PC-9 (cell line): ENCODE results near the gene BPIFB1. TPM values are rescaled to one million over a fixed set of nuclear protein-coding genes. Genes with fewer than 3 reads are reported as not detected.

Source experiments
- BruUV-seq: library from RNA; stranded (reverse); fragments of 400-500 nt; replicated peaks from 2 replicates; lab custom pipeline; 2021; lab: Mats Ljungman, UMichigan
- CTCF ChIA-PET: fragments of 300-600 bp; sonication (Branson Sonifier 250); formaldehyde crosslinking; loops from one replicate; lab custom pipeline; 2022; ENCODE audit warnings: antibody characterized with exemption; lab: Charles Lee
- POLR2A ChIA-PET: fragments of 300-600 bp; sonication (Branson Sonifier 250); formaldehyde crosslinking; loops from one replicate; lab custom pipeline; 2022; ENCODE audit warnings: antibody characterized with exemption; ENCODE audit not compliant: unreplicated experiment; lab: Charles Lee
- DNase-seq, 2 experiments: peaks; one replicate each; pipeline versions ENCODE4 v3.0.0 to v3.0.0-alpha.2; 2015 to 2022; ENCODE audit warnings: mixed read lengths in 1 of 2
- H2AFZ ChIP-seq: fragments of 200-600 bp; sonication (generic); 2 replicates; pipeline ENCODE4 v1.8.1; 2017; ENCODE audit warnings: antibody characterized with exemption
- H3F3A ChIP-seq: fragments of 200-600 bp; sonication (generic); 2 replicates; pipeline ENCODE4 v1.8.1; 2017; ENCODE audit warnings: antibody characterized with exemption, mild to moderate bottlenecking, low read depth; ENCODE audit not compliant: insufficient read depth
- H3K27ac ChIP-seq: fragments of 200-600 bp; sonication (generic); 2 replicates; pipeline ENCODE4 v1.6.1; 2016; ENCODE audit warnings: mixed run types
- H3K27me3 ChIP-seq: fragments of 200-600 bp; sonication (generic); 2 replicates; pipeline ENCODE4 v1.6.1; 2016; ENCODE audit warnings: low read depth, mixed run types; ENCODE audit not compliant: insufficient read depth
- H3K36me3 ChIP-seq: fragments of 200-600 bp; sonication (generic); 2 replicates; pipeline ENCODE4 v1.6.1; 2016; ENCODE audit warnings: low read depth, mixed run types
- H3K4me1 ChIP-seq: fragments of 200-600 bp; sonication (generic); replicated peaks from 2 replicates; pipeline ENCODE4 v1.6.1; 2016; ENCODE audit warnings: mixed run types; ENCODE audit not compliant: insufficient read depth
- H3K4me2 ChIP-seq: fragments of 200-600 bp; sonication (generic); 2 replicates; pipeline ENCODE4 v1.6.1; 2017; ENCODE audit warnings: mixed run types
- H3K4me3 ChIP-seq: fragments of 200-600 bp; sonication (generic); 2 replicates; pipeline ENCODE4 v1.6.1; 2016; ENCODE audit warnings: mixed run types
- H3K79me2 ChIP-seq: fragments of 200-600 bp; sonication (generic); 2 replicates; pipeline ENCODE4 v1.6.1; 2017; ENCODE audit warnings: low read depth, mixed run types
- H3K9me2 ChIP-seq: fragments of 200-600 bp; sonication (generic); 2 replicates; pipeline ENCODE4 v1.8.1; 2017; ENCODE audit warnings: mild to moderate bottlenecking; ENCODE audit not compliant: insufficient read depth
- H3K9me3 ChIP-seq: fragments of 200-600 bp; sonication (generic); 2 replicates; pipeline ENCODE4 v1.8.1; 2016; ENCODE audit warnings: low read depth; ENCODE audit not compliant: insufficient read depth
- H4K20me1 ChIP-seq: fragments of 200-600 bp; sonication (generic); 2 replicates; pipeline ENCODE4 v1.8.1; 2017; ENCODE audit not compliant: insufficient read depth
- CTCF ChIP-seq: fragments of 200-600 bp; sonication (generic); conservative IDR thresholded peaks from 2 replicates; pipeline ENCODE4 v1.6.1; 2017; ENCODE audit warnings: mixed run types, antibody characterized with exemption, mild to moderate bottlenecking, moderate library complexity
- EZH2 ChIP-seq: fragments of 200-600 bp; sonication (generic); IDR thresholded peaks from 2 replicates; pipeline ENCODE4 v1.8.0; 2017; ENCODE audit warnings: antibody characterized with exemption, low read depth
- intact Hi-C: fragments of 100-400 bp; cut with micrococcal nuclease; formaldehyde crosslinking; loops from one replicate; pipeline ENCODE4 v1.10.0; 2022; ENCODE audit not compliant: unreplicated experiment
- total RNA-seq: library from RNA; stranded (reverse); gene quantifications from 2 replicates; pipeline ENCODE4 v1.2.3, GENCODE V29; 2021

Gene BPIFB1
- total RNA-seq, 1 experiment from 2014 or later, result not detected

GRCh38 chr20:33299111-33299603 is 16.1 kb downstream of the BPIFB1 start:
- no peak overlapping the region for H3K27ac ChIP-seq
- H4K20me1 ChIP-seq, result no peaks in the 10 kb centered on the region
- no peaks in the 10 kb centered on the region for H3K9me3 ChIP-seq
- peak; percentile 33 to 74 for DNase-seq
- no peak overlapping the region for H3K4me2 ChIP-seq
- no peaks in the 10 kb centered on the region for H3K36me3 ChIP-seq
- no peaks in the 10 kb centered on the region for H3F3A ChIP-seq
- no peaks in the 10 kb centered on the region for H3K9me2 ChIP-seq
- H3K4me1 ChIP-seq, result no peaks in the 10 kb centered on the region
- TF ChIP-seq CTCF (peak; percentile 98), EZH2 (no peak)
- intact Hi-C loops, result loop anchor here (1.0 to 2.0 kb wide), 3 partner anchors 37 to 396 kb away; no protein-coding TSS in a partner anchor
- H3K4me3 ChIP-seq, result no peak overlapping the region
- ChIA-PET CTCF (interaction anchor here (0.6 kb wide), 1 partner anchor 41 kb away, joined by 12 read pairs; no protein-coding TSS in a partner anchor), POLR2A (no interaction called here)
- no peaks in the 10 kb centered on the region for H3K79me2 ChIP-seq
- H2AFZ ChIP-seq, result no peak overlapping the region
- peaks cover 4% of the 10 kb centered on the region; the same call in 1 of the 2 replicates for H3K27me3 ChIP-seq
- BruUV-seq, result no TSS peak

GRCh38 chr20:33301192-33301930 is 18.3 kb downstream of the BPIFB1 start:
- intact Hi-C loops, result no loop called here
- H3K4me1 ChIP-seq, result peaks cover 5% of the 10 kb centered on the region; the same call in 1 of the 2 replicates
- H3K4me2 ChIP-seq, result no peak overlapping the region
- no peaks in the 10 kb centered on the region for H3K9me3 ChIP-seq
- TF ChIP-seq EZH2, result no peak
- TF ChIP-seq CTCF, result no peak
- ChIA-PET POLR2A (no interaction called here), CTCF (no interaction called here)
- no peaks in the 10 kb centered on the region for H3K9me2 ChIP-seq
- H3K27me3 ChIP-seq, result peaks cover 4% of the 10 kb centered on the region; the same call in 1 of the 2 replicates
- peaks cover 8% of the 10 kb centered on the region; the same call in 1 of the 2 replicates for H3F3A ChIP-seq
- no peaks in the 10 kb centered on the region for H3K36me3 ChIP-seq
- no peak overlapping the region for H3K27ac ChIP-seq
- H3K4me3 ChIP-seq, result no peak overlapping the region
- no peaks in the 10 kb centered on the region for H3K79me2 ChIP-seq
- peak in 1 of 2 experiments; percentile 39 for DNase-seq
- BruUV-seq, result no TSS peak
- H2AFZ ChIP-seq, result no peak overlapping the region
- H4K20me1 ChIP-seq, result no peaks in the 10 kb centered on the region

- intact Hi-C loops, result no loop called here
- H3K4me2 ChIP-seq, result no peak overlapping the region
- H3K27ac ChIP-seq, result no peak overlapping the region
- no peaks in the 10 kb centered on the region for H4K20me1 ChIP-seq
- no peaks in the 10 kb centered on the region for H3K36me3 ChIP-seq
- peaks cover 4% of the 10 kb centered on the region; the same call in 1 of the 2 replicates for H3K27me3 ChIP-seq
- H3K9me3 ChIP-seq, result no peaks in the 10 kb centered on the region
- no peak overlapping the region for H2AFZ ChIP-seq
- BruUV-seq, result no TSS peak
- DNase-seq, result peak in 1 of 2 experiments; percentile 23
- H3K9me2 ChIP-seq, result no peaks in the 10 kb centered on the region
- TF ChIP-seq CTCF, result no peak
- no peak for TF ChIP-seq EZH2
- H3K4me3 ChIP-seq, result no peak overlapping the region
- no peaks in the 10 kb centered on the region for H3K79me2 ChIP-seq
- ChIA-PET POLR2A (no interaction called here), CTCF (no interaction called here)
- peaks cover 5% of the 10 kb centered on the region; the same call in 1 of the 2 replicates for H3K4me1 ChIP-seq
- peaks cover 8% of the 10 kb centered on the region; the same call in 1 of the 2 replicates for H3F3A ChIP-seq
These were observed 20.6 kb downstream of the BPIFB1 start for GRCh38 chr20:33303595-33303994.
